HG03521 (cell line): ENCODE data around the gene ZFP36.

Experiments
- ATAC-seq: cut with Tn5 transposase; IDR thresholded peaks from one replicate; pipeline ENCODE4 v1.9.1; 2021; ENCODE audit warnings: mild to moderate bottlenecking, moderate library complexity; ENCODE audit not compliant: unreplicated experiment

The ZFP36 gene

DNA sequence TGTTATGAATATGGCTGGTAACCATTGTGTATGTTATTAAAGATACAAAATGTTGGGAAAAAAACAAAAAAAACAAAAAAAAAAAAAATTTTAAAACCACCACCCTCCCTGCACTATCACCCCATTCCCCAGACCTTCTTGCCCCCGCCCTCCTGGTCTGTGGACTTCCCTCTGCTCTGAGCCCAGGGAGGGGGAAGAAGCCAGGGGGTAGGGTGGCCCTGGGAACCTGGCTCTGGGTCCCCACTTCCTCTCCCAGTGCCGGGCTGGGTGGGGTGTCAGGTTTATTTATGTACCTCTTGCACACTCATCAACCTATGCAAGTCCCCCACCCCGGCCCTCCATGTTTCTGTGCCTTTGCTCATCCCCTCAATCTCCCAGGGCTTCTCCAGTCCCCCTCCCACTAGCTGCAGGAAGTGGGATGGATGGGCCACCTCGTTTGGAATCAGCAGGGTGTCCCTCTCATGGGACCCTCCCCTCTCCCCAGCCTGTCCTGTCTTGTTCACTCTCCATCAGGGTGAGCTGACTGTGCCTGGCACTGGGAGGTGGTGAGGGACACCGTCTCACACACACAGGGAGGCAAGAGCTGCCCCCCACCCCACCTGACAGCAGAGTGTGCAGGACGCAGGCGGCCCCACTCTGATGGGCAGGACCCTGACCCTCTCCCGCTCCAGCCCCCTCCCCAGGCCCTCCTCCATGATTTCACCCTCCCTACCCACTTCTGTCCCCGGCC is 21.6 kb upstream of the ZFP36 start:
- no peak for ATAC-seq

DNA sequence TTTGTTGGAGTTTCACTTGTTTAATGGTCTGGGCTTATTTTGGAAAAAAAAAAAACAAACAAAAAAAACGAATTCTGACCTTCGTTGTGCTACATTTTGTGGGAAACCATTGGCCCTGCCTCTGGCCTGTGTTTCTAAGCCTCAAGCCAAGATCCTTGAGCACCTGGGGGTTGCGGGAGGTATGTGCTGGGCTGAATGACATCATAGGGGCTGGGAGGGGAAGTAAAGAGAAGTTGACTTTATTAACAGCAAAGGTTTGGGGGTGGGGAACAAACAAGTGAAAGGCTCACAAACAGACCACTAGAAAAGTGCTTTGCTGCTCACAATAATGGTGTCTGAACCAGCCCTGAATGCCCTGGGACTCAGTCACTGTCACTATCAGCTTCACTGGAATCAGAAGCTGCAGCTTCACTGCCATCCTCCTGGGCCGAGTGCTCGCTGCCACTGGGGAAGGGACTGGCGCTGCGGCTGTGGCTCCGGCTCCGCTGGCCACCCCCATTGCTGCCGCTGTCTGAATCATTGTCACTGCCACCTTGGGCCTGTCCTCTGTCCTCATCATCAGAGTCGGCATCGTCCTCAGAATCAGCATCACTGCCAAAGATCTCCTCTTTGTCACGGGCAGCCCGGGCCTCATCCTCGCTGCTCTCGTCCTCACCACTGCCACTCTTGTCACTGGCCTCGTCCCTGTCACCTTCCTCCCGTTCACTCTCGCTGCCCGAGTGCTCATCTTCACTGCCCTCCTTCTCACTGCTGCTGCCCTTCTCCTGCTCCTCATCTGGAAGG is 20.8 kb upstream of the ZFP36 start:
- no peak for ATAC-seq

DNA sequence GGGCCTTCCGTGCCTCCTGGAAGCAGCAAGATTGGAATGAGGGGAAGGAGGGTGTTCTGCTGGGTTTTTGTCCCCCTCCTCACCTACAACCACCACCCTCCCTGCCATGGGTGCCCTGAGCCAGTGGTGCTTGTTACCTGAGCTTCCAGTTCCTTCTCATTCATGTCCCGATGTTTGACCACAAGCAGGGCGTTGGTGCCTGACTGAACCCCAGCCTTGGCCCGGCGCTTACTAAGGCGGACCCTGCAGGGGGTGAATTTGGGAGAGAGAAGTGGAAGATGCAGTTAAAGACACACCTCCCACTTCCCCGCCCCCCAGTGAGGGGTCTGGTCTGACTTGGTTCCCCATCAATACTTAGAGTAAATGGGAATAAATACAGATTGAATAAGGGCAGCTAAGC is 20.1 kb upstream of the ZFP36 start:
- ATAC-seq: no peak

DNA sequence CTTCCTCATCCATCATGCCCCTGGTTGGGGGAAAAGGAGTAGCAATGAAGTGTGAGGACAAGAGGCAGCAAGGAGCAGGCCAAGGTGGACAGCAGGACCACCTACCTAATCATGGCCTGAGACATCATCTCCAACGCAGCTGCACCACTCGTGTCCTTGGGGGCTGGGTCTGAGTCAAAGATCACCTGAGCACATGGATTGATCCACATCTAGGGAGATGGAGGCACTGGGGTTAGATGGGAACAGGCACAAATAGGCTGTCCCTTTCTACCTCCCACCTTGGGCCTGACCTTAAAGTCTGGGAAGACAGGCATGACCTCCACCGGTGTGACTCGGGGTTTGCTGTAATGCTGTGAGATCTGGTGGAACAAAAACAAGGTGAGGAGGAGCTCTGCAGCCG is 18.0 kb upstream of the ZFP36 start:
- ATAC-seq: no peak

DNA sequence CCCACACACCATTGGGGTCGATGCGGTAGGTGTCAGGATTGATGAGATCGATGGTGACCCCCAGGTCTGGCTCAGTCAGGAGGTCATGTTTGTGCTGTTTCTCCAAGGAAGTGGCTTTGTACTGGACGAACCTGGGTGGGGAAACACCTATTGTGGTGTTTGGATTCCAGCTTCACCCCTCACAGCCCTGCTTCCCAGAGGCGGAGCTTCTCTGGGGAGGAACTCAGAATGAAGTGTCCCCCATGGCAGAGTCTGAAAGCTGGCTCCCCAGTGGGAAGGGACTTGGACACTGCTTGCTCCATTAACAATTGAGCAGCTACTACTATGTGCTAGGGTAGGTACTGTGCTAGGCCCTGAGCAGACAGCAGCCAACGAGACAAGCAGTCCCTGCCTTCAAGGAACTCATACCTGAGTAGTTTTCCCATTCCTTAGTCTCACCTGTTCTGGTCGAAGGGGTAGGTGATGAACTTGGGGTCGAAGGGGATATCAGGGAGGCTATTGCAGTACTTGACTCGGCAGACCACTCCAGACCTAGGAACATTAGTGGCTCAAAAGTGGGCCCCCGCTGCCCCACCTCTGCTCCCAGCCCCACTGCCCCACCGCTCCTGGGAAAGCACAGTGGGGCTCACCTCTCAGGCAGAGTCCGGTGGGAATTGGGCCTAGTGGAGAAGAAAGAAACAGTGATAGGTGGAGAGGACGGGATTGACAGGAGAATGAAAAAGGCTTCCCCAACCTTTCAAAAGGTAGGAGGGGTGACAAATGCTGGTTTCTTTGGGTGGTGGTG is 16.8 kb upstream of the ZFP36 start:
- no peak for ATAC-seq

DNA sequence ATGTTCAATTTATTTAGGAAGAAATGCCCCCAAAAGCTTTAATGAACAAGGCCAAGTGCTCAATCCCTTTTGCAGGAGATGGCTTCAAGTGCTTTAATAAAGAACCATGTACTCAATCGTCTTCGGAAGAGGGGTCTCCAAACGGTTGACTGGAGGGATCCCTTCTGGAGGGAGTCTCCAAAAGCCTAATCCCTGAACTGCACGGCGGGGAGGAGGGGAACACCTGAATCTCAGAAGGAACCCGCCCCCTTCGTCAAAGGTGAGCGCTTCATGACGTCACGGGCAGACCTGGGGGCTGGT is 16.2 kb upstream of the ZFP36 start:
- no peak for ATAC-seq

DNA sequence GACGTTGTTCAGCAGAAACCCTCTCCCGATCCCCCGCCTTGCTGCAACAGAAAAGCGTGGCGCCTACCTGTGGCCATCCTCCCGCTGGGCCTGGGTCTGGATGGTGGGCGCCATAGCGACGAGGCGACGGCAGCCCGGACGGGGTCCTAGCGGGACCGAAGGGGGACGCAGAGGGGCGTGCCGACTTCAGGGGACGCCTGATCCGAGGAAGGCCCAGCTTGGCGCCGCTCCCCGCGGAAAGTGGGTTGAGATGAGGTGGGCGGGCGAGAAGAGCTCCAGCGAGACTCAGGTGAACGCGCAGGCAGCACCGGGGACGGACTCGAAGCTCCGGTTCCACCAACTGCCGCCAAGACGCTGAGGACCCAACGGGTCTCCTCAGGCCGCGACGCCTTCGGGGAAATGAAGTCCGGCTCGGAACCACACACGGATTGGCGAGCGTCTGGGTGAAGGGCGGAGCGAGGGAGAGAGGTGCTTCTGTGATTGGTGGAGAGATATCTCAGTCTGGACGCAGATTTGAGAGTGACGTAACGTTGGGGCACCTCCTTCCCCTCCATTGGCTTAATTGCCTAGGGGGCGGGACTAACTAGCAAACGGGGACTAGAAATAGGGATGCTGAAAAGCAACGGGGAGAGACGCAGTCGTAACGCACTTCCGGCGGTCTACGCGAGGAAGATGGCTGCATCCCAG is 15.8 kb upstream of the ZFP36 start, which contains the start of the genes MED29 and PAF1:
TSS of gene MED29 (plus strand) at position 628 of the 687 bp plus-strand sequence. CDS start at position 673, 45 bp downstream.
TSS of gene PAF1 (minus strand) at position 356 of the 687 bp plus-strand sequence. CDS start at position 114, 242 bp downstream.
- ATAC-seq: peak; percentile 92

DNA sequence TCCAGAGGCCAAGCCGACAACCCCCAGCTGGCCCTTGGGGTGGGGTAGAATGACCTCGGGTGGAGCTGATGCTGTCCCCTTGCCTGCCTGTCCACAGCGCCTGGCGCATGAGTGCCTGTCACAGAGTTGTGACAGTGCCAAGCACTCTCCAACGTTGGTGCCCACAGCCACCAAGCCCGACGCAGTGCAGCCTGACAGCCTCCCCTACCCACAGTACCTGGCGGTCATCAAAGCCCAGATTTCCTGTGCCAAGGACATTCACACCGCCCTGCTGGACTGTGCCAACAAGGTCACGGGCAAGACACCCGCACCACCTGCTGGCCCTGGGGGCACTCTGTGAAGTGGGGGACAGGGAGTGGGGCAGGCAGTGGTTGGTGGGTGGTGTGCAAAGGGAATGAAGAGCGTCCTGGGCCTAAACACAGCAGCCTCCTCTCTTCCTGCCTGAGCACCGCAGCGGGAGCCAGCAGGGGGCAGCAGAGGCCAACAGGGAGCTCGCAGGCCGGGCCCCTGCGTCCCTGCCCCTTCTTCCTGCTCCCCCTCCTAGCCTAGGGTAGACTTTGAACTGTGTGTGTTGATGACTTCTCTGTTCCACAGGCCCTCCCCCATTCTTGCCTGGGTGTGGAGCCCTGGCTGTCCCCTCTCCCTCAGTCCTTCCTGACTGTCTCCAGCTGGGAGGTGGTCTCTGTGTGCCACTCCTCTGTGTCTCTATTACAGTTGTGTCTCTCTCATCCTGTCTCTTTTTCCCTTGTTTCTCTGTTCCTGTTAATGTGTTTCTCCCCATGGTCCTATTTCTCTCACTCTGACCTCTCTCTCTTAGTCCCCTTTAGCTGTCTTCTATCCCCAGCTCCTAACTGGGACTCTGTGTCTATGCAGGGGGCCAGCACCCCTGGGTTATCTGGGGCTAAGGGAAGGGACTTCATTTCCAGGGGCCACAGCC is 9.0 kb upstream of the ZFP36 start:
- ATAC-seq: peak; percentile 31

DNA sequence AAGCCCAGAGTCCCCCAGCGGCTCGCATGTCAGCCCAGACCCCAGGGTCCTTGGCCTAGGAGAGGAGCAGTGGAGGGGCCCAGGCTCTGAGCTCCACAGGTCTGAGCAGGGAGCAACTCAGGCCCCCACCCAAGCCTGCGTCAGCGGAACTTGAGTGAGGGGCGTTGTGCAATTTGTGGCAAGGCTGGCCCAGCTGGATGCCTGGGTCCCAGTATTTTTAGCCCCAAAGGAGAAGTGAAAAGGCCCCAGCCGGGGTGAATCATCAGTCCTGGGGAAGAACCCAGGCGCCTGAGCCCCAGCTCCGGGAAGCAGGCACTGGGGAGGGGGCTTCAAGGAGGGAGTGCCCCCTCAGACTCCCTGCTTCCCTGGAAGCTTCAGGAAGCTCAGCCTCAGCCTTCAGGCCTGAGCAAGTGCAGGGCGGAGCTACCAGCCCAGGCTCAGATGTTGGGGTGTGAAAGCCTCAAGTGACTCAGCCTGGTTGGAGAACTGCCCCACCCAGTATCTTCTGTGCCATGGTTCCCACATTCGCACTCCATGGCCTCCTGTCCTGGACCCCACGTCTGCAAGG is 8.3 kb upstream of the ZFP36 start:
- no peak for ATAC-seq

DNA sequence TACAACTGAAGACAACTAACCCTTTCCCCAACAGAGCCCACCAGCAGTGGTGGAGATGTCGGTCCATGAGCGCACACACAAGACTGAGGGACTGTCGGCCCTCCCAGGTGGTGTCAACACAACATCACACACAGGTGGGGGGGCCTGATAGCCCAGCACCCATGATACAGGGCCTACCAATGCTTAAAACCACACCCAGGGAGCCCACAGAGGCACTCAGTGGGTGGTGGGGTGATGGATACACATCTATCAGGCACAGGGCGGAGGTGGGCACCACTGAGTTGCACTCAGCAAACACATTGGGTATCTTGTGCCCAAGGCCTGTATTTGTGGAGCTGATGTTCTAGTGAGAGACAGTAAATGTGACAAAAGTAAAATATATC is 7.0 kb upstream of the ZFP36 start:
- no peak for ATAC-seq

DNA sequence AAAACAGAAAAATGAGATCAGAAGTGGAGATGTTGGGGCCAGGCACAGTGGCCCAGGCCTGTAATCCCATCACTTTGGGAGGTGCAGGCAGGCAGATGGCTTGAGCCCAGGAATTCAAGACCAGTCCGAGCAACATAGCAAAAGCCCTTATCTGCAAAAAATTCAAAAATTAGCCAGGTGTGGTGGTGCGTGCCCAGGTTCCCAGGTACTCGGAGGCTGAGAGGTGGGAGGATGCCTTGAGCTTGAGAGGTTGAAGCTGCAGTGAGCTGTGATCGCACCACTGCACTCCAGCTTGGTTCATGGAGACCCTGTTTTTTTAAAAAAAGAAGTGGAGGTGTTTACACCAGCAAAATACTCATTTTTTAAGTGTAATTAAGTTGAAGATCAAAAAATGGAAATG is 6.6 kb upstream of the ZFP36 start:
- no peak for ATAC-seq

DNA sequence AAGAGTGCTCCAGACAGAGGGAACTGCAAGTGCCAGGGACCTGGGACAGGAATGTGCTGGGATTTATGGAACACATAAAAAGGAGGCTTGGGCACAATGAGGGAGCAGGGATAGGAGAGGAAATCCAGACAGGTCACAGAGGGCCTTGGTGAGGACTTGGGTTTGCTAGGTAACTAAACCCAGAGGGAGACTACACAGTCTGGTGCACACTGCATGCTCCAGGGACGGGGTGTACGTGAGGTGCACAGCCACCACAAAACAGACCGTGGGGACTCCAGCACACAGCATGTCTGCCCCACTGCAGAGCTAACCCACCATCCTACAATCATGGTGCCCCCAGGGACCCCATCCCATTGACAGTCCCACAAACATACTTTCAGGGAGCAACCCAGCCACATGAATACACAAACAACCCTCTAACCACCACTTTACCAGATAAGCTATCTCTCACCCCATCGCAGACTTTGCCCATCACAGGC is 5.5 kb upstream of the ZFP36 start:
- no peak for ATAC-seq

DNA sequence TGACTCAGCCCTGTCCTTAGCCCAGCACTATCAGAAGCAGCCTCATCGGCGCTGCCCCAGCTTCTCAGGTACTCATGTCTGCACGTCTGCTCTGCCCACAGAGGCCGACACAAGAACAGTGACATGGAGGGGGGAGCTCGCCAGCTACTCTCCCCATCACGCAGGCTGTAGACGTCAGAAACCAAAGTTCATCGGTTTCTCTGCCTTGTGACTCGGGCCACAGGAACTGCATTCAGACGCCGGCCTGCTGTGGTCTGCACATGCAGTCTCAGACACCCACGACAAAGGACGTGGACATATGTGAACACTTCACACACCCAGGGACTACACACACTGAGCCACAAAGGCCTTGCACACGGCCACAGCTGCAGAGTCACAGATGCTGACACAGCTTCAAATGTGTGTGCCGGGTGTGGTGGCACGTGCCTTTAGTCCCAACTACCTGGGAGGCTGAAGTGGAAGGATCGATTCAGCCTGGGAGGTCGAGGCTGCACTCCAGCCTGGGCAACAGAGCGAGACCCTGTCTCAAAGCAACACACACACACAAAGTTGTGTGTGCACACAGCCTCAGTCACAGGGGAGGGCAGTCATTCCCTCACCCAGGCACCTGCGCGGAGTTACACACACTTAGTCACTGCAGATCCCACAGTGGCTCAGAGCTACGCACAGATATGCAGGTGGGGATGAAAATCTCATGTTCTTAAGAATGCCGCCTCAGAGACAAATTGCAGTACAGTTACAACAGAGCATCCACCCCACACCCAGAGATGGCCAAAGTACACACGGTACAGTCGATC is 4.9 kb upstream of the ZFP36 start:
- no peak for ATAC-seq

DNA sequence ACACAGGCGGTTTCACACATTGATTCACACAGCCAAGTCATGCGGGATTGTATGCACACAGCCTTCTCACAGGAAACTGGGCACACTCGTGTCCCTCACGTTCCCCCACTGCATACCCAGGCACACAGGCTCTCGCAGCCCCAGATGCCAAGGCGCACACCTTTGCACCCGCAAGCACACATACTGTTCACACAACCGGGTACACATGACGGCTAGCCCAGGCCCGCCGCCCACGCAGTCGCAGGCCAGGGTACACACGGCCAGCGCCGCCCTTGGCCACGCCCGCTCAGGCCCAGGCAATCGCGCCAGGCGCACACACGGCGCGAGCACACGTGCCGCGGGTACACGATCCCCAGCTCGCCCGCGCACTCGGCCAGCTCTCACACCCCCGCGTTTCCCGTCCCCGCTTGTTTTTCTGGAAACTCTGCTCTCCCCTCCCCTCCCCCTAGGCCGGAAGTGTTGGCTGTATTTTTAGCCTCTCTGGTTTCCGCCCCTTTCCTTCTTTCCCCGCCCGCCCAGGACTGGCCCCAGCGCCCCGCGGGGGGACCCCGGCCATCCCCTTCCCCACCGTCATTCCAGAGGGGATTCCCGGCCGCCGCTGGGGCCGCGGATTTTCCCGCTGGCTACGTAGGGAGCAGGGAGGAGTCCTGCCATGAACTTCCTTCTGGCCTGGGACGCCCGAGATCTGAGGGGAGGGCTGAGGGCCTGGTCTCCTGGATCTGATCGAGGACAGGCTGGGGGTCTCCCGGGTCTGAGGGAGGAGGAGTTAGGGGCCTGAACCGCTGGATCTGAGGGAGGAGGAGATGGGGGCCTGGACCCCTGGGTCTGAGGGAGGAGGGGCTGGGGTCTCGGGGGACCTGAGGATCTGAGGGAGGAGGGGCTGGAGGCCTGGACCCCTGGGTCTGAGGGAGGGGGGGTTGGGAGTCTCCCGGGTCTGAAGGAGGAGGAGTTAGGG is 4.0 kb upstream of the ZFP36 start:
- no peak for ATAC-seq

DNA sequence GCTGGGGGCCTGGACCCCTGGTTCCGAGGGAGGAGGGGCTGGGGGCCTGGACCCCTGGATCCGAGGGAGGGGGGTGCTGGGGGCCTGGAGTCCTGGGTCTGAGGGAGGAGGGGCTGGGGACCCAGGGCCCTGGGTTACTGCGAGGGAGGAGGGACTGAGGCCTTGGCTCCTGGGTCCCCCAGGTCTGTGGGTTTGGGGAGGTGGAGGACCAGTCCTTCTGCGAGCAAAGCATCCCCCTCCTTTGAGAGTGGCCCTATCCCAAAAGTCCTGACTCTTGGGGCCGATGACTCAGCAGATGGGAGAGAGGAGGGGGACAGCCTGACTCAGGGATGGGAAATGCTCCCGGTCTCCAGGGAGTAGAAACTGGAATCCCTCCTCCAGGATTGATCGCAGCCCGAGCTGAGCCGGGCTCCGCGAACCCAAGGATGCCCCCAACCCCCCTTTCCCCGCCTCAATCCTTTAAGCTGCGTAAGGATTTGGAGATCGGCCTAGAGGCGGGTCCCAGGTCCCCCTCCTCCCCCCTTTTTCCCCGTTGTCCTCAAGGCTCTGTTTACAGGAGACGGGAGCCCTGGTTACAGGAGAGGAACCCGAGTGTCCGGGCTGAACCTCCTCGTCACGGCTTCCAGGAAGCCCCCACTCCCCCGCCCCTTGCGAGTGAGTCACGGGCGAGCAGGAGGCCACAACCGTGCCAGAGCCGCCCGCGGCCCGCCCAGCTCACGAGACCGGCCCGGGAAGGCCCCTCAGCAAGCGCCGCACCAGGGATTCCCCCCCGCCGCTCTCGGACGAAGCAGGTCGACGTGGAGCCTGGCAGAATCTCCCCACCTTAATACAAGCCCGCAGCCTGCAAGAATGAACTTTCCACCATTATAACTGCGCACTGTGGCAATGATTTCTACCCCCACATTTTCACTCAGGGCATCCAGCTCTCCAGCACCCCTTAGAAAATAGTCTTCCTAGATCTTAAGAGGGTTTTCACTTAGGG is 3.0 kb upstream of the ZFP36 start:
- ATAC-seq: peak; percentile 23

DNA sequence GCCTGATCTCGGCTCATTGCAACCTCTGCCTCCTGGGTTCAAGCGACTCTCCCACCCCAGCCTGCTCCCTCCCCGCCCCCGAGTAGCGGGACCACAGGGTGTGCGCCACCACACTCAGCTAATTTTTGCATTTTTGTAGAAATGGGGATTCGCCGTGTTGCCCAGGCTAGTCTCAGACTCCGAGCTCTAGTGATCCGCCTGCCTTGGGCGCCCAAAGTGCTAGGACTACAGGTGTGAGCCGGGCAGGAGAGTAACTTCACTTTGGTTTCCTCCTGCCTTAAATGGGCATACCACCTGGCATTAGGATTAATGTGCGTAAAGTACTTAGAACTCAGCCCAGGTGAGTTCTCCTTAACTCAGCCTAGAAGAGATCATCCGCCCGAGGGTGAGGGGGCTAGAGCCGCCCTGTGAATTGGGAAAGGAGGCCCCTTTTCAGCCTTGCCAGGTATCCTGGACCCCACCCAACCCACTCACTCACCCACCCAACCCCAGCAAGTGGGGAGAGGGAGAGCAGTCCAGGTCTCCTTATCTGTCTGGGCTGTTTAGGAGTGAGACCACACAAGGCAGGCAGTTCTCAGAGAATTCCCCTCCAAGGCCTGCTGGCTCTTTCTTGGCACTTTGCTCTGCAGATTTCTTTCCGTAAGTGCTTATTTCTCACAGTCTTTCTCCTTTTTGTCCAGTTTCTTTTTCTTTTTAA is 1.2 kb upstream of the ZFP36 start:
- ATAC-seq: no peak
